Glutamatergic neuron (in vitro differentiated cells): ENCODE measurements around the gene TMSB4Y. TPM values are rescaled to one million over a fixed set of nuclear protein-coding genes. Genes with fewer than 3 reads are reported as not detected.

ENCODE experiments used
- DNase-seq: peaks from one replicate; pipeline ENCODE4 v3.0.0; 2022
- H3K27ac Mint-ChIP-seq: one replicate; pipeline ENCODE4 v1.8.0; 2020; ENCODE audit warnings: mild to moderate bottlenecking, mixed read lengths, inconsistent platforms; ENCODE audit not compliant: unreplicated experiment
- H3K27me3 Mint-ChIP-seq: one replicate; pipeline ENCODE4 v1.8.0; 2020; ENCODE audit warnings: mild to moderate bottlenecking, moderate library complexity, mixed read lengths, inconsistent platforms; ENCODE audit not compliant: unreplicated experiment
- H3K36me3 Mint-ChIP-seq: one replicate; pipeline ENCODE4 v1.8.0; 2020; ENCODE audit warnings: mild to moderate bottlenecking, mixed read lengths, inconsistent platforms; ENCODE audit not compliant: unreplicated experiment
- H3K4me1 Mint-ChIP-seq: one replicate; pipeline ENCODE4 v1.8.0; 2020; ENCODE audit warnings: mild to moderate bottlenecking, low read depth, mixed read lengths, inconsistent platforms; ENCODE audit not compliant: unreplicated experiment
- H3K4me3 Mint-ChIP-seq: one replicate; pipeline ENCODE4 v1.8.0; 2020; ENCODE audit warnings: mild to moderate bottlenecking, mixed read lengths, inconsistent platforms; ENCODE audit not compliant: unreplicated experiment
- H3K9me3 Mint-ChIP-seq: one replicate; pipeline ENCODE4 v1.8.0; 2020; ENCODE audit warnings: mild to moderate bottlenecking, moderate library complexity, mixed read lengths, inconsistent platforms; ENCODE audit not compliant: unreplicated experiment
- total RNA-seq: library from RNA; stranded (reverse); fragmentation: NEBNext Ultra II Directional; extraction: Animal tissue kit (Norgen Biotek cat#: 25700); gene quantifications from one replicate; pipeline ENCODE4 v1.2.1, GENCODE V29; 2021; ENCODE audit not compliant: unreplicated experiment
- TF ChIP-seq, protein P1 (sequence below): fragments of 200-600 bp; sonication (generic); IDR thresholded peaks from one replicate; pipeline ENCODE4 v1.5.0; 2021; ENCODE audit not compliant: partially characterized antibody, unreplicated experiment

The TMSB4Y gene
- total RNA-seq, 1 donor from 2014 or later = 6.6 TPM

DNA sequence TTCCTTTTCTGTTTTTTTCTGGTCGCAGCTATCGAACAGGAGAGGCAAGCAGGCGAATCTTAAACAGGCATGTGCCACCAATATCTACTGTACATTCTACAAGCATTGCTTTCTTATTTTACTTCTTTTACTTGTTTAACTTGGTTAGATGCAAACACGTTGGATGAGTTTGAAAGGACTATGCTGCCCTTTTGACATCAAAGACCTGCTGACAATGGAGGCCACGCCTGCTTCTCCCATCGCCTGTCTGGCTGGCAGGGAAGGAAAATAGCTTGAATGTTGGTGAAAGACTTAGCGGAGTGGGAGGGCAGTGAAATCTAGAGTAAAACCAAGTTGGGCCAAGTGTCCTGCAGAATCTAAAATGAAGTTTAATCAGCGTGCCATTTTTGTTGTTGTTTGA, 1.5 kb downstream of the TMSB4Y start:
- H3K9me3 Mint-ChIP-seq = peaks cover 10% of the 10 kb centered on the region
- TF ChIP-seq, protein P1, sequence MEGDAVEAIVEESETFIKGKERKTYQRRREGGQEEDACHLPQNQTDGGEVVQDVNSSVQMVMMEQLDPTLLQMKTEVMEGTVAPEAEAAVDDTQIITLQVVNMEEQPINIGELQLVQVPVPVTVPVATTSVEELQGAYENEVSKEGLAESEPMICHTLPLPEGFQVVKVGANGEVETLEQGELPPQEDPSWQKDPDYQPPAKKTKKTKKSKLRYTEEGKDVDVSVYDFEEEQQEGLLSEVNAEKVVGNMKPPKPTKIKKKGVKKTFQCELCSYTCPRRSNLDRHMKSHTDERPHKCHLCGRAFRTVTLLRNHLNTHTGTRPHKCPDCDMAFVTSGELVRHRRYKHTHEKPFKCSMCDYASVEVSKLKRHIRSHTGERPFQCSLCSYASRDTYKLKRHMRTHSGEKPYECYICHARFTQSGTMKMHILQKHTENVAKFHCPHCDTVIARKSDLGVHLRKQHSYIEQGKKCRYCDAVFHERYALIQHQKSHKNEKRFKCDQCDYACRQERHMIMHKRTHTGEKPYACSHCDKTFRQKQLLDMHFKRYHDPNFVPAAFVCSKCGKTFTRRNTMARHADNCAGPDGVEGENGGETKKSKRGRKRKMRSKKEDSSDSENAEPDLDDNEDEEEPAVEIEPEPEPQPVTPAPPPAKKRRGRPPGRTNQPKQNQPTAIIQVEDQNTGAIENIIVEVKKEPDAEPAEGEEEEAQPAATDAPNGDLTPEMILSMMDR = no peak
- no peak for DNase-seq
- H3K4me3 Mint-ChIP-seq = peak overlapping the region; percentile 96
- no peaks in the 10 kb centered on the region for H3K36me3 Mint-ChIP-seq
- peak overlapping the region; percentile 94 for H3K27ac Mint-ChIP-seq
- no peaks in the 10 kb centered on the region for H3K27me3 Mint-ChIP-seq
- H3K4me1 Mint-ChIP-seq = peaks cover 2% of the 10 kb centered on the region

DNA sequence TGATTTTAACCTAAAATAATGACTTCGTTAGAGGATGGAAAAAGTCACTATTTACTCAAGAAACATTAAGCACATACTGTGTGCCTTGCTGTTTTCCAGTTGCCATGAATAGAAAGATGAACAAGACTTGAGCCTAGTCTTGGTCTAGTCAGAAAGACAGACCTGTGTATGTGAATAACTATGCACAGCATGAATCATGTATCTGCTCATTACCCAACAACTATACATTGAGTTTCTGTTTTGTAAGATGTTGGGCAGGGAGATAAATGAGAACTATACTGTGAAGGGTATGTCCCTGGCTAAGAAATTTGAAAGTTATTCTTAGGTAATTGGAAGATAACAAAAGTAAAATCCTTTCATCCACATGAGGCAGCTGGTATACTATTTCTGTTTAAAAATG, 4.3 kb downstream of the TMSB4Y start:
- H3K4me1 Mint-ChIP-seq = peaks cover 2% of the 10 kb centered on the region
- no peak overlapping the region for H3K4me3 Mint-ChIP-seq
- H3K36me3 Mint-ChIP-seq = no peaks in the 10 kb centered on the region
- peaks cover 5% of the 10 kb centered on the region for H3K9me3 Mint-ChIP-seq
- H3K27ac Mint-ChIP-seq = no peak overlapping the region
- no peak for DNase-seq
- TF ChIP-seq, protein P1 = no peak
- H3K27me3 Mint-ChIP-seq = no peaks in the 10 kb centered on the region

DNA sequence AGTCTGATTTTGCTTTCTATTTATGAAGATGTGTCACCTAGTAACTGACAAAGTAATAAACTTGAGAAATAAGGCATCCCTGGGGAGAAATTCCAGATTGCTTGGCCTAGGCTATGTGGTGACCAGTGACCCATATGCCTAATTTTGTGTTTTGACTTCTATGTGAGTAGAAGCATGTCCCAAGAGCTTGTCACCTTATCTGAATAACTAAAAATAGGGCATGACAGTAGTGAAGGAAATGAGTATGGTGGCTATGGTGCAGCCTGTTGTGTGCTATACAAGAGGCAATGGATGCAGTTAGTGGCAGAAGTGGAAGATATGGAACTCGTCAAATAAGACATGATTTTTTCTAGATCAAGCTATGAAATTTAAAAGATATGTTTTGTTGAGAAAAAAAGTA, 15.3 kb downstream of the TMSB4Y start:
- TF ChIP-seq, protein P1 = no peak
- Mint-ChIP-seq H3K4me1 (no peaks in the 10 kb centered on the region), H3K27me3 (no peaks in the 10 kb centered on the region), H3K36me3 (peaks cover 11% of the 10 kb centered on the region), H3K9me3 (no peaks in the 10 kb centered on the region), H3K4me3 (no peak overlapping the region), H3K27ac (no peak overlapping the region)
- no peak for DNase-seq

DNA sequence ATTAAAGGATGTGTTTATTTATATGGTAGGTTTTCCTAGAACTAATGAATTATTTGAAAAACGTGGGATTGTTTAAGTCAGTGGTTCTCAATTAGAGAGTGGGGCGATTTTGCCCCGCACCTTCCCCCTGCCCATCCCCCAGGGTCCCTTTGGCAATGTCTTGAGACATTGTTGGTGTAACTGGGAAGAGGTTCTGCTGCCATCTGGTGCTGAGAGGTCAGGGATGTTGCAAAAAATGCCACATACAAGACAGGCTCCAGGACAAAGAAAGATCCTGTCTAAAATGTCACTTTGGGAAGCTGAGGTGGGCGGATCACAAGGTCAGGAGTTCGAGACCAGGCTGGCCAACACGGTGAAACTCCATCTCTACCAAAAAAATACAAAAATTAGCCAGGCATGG, 25.8 kb downstream of the TMSB4Y start:
- H3K4me3 Mint-ChIP-seq = no peak overlapping the region
- peaks cover 2% of the 10 kb centered on the region for H3K27me3 Mint-ChIP-seq
- H3K4me1 Mint-ChIP-seq = no peaks in the 10 kb centered on the region
- DNase-seq = no peak
- no peaks in the 10 kb centered on the region for H3K9me3 Mint-ChIP-seq
- no peaks in the 10 kb centered on the region for H3K36me3 Mint-ChIP-seq
- TF ChIP-seq, protein P1 = no peak
- H3K27ac Mint-ChIP-seq = no peak overlapping the region

DNA sequence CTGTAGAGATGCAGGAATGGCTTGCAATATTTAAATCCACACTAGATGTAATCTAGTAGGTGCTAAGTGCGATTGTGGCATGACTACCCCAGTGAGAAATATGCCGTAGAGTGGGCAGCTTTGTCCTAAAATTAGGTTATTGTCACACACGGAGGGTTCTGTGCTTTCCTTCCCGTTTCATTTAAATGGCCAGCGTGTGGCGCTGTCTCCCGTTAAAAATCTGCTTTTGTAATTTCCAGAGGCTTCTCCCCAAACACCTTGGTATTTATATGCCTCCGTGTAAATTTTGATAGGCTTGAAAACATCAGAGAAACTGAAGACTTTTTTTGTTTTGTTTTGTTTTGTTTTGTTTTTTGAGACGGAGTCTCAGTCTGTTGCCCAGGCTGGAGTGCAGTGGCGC, 34.9 kb downstream of the TMSB4Y start:
- Mint-ChIP-seq H3K4me3 (no peak overlapping the region), H3K9me3 (no peaks in the 10 kb centered on the region), H3K4me1 (peaks cover 2% of the 10 kb centered on the region), H3K36me3 (no peaks in the 10 kb centered on the region), H3K27ac (no peak overlapping the region), H3K27me3 (peaks cover 2% of the 10 kb centered on the region)
- TF ChIP-seq, protein P1 = peak; percentile 59
- peak; percentile 43 for DNase-seq
